Uterus (tissue), 2 donors: ENCODE measurements around the gene CAMK2N1.

ENCODE experiments used
- POLR2A ChIP-seq, 2 donors: fragments of 450-650 bp; IDR thresholded peaks; one replicate each; pipeline ENCODE4 v1.6.1; 2016; ENCODE audit warnings: antibody characterized with exemption in 2 of 2, mild to moderate bottlenecking in 1 of 2, moderate library complexity in 1 of 2
- TF ChIP-seq, protein P1 (sequence below), 4 experiments: fragments of 200-600 bp in 2 of 4; fragments of 450-650 bp in 2 of 4; sonication (generic) in 2 of 4; IDR thresholded peaks; one replicate each; pipeline ENCODE4 v1.5.1; 2016 to 2019; ENCODE audit warnings: antibody characterized with exemption in 4 of 4, mild to moderate bottlenecking in 2 of 4, moderate library complexity in 1 of 4

DNA sequence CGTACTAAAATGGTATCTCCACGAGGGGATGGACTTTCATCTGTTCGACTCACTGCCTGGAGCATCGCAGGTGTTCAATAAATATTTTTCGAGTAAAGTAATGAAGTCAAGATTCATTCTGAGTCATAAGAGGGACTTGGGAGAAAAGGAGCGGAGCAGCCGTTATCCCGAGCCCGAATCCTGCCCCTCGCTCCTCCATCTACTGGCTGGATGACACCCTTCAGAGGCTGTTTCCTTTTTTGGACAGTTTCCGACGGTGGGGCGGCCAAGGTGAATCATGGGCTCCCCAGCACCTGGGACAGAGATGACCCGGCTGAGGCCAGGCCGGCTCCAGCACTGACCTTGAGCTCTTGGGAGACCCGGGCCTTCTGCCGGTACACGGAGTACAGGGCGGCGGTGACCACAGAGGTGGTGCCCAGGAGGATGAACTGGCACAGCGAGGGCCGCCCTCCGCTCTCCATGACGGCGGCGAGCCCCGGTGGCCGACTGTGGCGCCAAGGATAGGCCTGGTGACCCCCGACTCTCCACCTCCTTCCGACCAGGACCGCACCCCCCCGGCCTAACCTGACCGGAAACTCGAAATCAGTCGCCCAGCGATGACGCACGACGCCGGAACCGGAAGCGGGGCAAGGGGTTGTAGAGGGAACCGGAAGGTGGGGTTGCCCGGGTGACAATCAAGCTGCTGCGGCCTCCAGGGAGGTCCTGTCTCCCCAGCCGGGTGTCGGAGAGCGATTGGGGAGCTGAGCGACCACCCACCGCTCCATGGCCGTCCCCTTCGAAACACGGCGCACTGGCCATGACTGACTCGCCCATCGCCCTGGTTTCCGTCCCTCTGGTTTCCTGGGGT lies 21.8 kb upstream of the CAMK2N1 start, which contains the start of gene MUL1:
- TF ChIP-seq, protein P1, sequence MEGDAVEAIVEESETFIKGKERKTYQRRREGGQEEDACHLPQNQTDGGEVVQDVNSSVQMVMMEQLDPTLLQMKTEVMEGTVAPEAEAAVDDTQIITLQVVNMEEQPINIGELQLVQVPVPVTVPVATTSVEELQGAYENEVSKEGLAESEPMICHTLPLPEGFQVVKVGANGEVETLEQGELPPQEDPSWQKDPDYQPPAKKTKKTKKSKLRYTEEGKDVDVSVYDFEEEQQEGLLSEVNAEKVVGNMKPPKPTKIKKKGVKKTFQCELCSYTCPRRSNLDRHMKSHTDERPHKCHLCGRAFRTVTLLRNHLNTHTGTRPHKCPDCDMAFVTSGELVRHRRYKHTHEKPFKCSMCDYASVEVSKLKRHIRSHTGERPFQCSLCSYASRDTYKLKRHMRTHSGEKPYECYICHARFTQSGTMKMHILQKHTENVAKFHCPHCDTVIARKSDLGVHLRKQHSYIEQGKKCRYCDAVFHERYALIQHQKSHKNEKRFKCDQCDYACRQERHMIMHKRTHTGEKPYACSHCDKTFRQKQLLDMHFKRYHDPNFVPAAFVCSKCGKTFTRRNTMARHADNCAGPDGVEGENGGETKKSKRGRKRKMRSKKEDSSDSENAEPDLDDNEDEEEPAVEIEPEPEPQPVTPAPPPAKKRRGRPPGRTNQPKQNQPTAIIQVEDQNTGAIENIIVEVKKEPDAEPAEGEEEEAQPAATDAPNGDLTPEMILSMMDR (IDR thresholded peaks at IDR 0.05) = peak in 1 of 4 experiments; percentile 19
- peak in 1 of 2 donors; percentile 69 for TF ChIP-seq POLR2A (IDR thresholded peaks at IDR 0.05)
